Measurements from ENCODE around the gene CD53. TPM values are rescaled to one million over a fixed set of nuclear protein-coding genes. Genes with fewer than 3 reads are reported as not detected.

CD53 gene
- total and polyA plus RNA-seq, 2 of the 4 experiments (the other 2 are of a cell fraction): not detected

GRCh38 chr1:110915804-110916203 is 42.9 kb downstream of the CD53 start:
- Histone ChIP-seq H2BK20ac (ENCODE audit: low read depth, low read length) (no peak overlapping the region), H3K4me3 (ENCODE audit: insufficient read depth, low read depth, low read length) (no peak overlapping the region), H3K4me1 (ENCODE audit: control insufficient read depth, insufficient read depth, low read length) (no peaks in the 10 kb centered on the region), H3K23ac (ENCODE audit: low read depth, low read length) (no peak overlapping the region), H2AFZ (replicated peaks; ENCODE audit: low read length, poor library complexity) (no peak overlapping the region), H3K27ac (ENCODE audit: insufficient read depth, low read length) (no peak overlapping the region), H3K9me1 (ENCODE audit: insufficient read depth, low read length) (no peaks in the 10 kb centered on the region), H2AK5ac (ENCODE audit: low read depth, low read length) (no peak overlapping the region), H2BK120ac (ENCODE audit: low read depth, low read length) (no peak overlapping the region), H2AK9ac (replicated peaks; ENCODE audit: low read depth, low read length, poor library complexity) (no peak overlapping the region), H3K18ac (ENCODE audit: low read depth, low read length) (no peak overlapping the region), H4K20me1 (ENCODE audit: insufficient read depth, low read length) (no peaks in the 10 kb centered on the region), H4K5ac (ENCODE audit: low read depth, low read length) (no peak overlapping the region), H2BK15ac (ENCODE audit: low read depth, low read length) (no peak overlapping the region), H3K56ac (ENCODE audit: extremely low read depth, insufficient read depth, low read length) (no peak overlapping the region), H3K9ac (ENCODE audit: low read depth, low read length) (no peak overlapping the region), H4K8ac (ENCODE audit: low read depth in 2 of 2, low read length in 2 of 2) (no peak overlapping the region), H3K4ac (ENCODE audit: low read depth, low read length) (no peak overlapping the region), H3K14ac (replicated peaks; ENCODE audit: low read depth, low read length) (no peak overlapping the region), H3K27me3 (ENCODE audit: control insufficient read depth, insufficient read depth, low read length) (no peaks in the 10 kb centered on the region), H2BK5ac (ENCODE audit: low read depth, low read length, poor library complexity, severe bottlenecking) (no peak overlapping the region), H3K79me1 (ENCODE audit: low read depth in 1 of 2, low read length in 2 of 2) (no peaks in the 10 kb centered on the region), H3K36me3 (ENCODE audit: control insufficient read depth, insufficient read depth, low read length) (no peaks in the 10 kb centered on the region), H3K4me2 (ENCODE audit: low read depth, low read length) (no peak overlapping the region), H3K9me3 (ENCODE audit: control insufficient read depth, insufficient read depth, low read length) (no peaks in the 10 kb centered on the region), H4K91ac (ENCODE audit: insufficient read depth, low read depth, low read length) (no peak overlapping the region)
- in situ Hi-C loops (cut with MboI; ENCODE audit: low sequenced_read_pairs): no loop called here
- DNase-seq (no peak), ATAC-seq (ENCODE audit: low read depth) (no peak)
- POLR2A ChIA-PET (ENCODE audit: unreplicated experiment): no interaction called here
- dilution Hi-C loops (cut with HindIII; ENCODE audit: low sequenced_read_pairs, unreplicated experiment): no loop called here
- TF ChIP-seq RFX5 (IDR thresholded peaks at IDR 0.05; ENCODE audit: low read depth, low read length) (no peak), SMC3 (IDR thresholded peaks at IDR 0.05; ENCODE audit: low read depth, low read length) (no peak), RCOR1 (IDR thresholded peaks at IDR 0.05; ENCODE audit: insufficient replicate concordance, low read length) (no peak), FOS (IDR thresholded peaks at IDR 0.05; ENCODE audit: low read depth, low read length) (no peak), RAD21 (IDR thresholded peaks at IDR 0.05; ENCODE audit: low read length) (no peak), CEBPB (IDR thresholded peaks at IDR 0.05; ENCODE audit: low read depth, low read length) (no peak), CHD1 (IDR thresholded peaks at IDR 0.05; ENCODE audit: low read depth, low read length) (no peak), MAZ (IDR thresholded peaks at IDR 0.05; ENCODE audit: borderline replicate concordance, low read depth, low read length) (no peak), CTCF (conservative IDR thresholded peaks at IDR 0.05; ENCODE audit: low read depth, low read length) (no peak), NFE2L2 (IDR thresholded peaks at IDR 0.05; ENCODE audit: low read depth, low read length) (no peak), BHLHE40 (IDR thresholded peaks at IDR 0.05; ENCODE audit: low read depth, low read length) (no peak), USF2 (IDR thresholded peaks at IDR 0.05; ENCODE audit: low read depth, low read length) (no peak), MXI1 (IDR thresholded peaks at IDR 0.05; ENCODE audit: borderline replicate concordance, low read depth, low read length) (no peak), POLR2A (IDR thresholded peaks at IDR 0.05; ENCODE audit: low read depth, low read length) (no peak), ELK1 (IDR thresholded peaks at IDR 0.05; ENCODE audit: borderline replicate concordance, low read depth, low read length) (no peak)
- intact Hi-C loops (cut with micrococcal nuclease): no loop called here
- WGBS, 2 experiments (ENCODE audit: extremely low coverage in 2 of 2, insufficient read length in 1 of 2): no CpG with 5 or more reads among the region's 2 CpGs
- no TSS peak for BruUV-seq (replicated peaks)
- CTCF ChIA-PET: no interaction called here

Measured in IMR-90 (cell line).